Uterus (tissue), 2 donors: Measurements from ENCODE around the gene TMEM250.

Experiments used
- CTCF ChIP-seq, 4 experiments: fragments of 200-600 bp in 2 of 4; fragments of 450-650 bp in 2 of 4; sonication (generic) in 2 of 4; IDR thresholded peaks; one replicate each; pipeline ENCODE4 v1.5.1; 2016 to 2019; ENCODE audit warnings: antibody characterized with exemption in 4 of 4, mild to moderate bottlenecking in 2 of 4, moderate library complexity in 1 of 4
- POLR2A ChIP-seq, 2 donors: fragments of 450-650 bp; IDR thresholded peaks; one replicate each; pipeline ENCODE4 v1.6.1; 2016; ENCODE audit warnings: antibody characterized with exemption in 2 of 2, mild to moderate bottlenecking in 1 of 2, moderate library complexity in 1 of 2

GRCh38 chr9:136135326-136136126 is 16.9 kb upstream of the TMEM250 start:
- TF ChIP-seq CTCF (IDR thresholded peaks at IDR 0.05) (no peak), POLR2A (IDR thresholded peaks at IDR 0.05) (no peak)
